Neuronal stem cell (in vitro differentiated cells): ENCODE results near the gene RRAGC.

Source experiments
- DNase-seq: peaks from one replicate; pipeline ENCODE4 v3.0.0-alpha.2; 2013; ENCODE audit warnings: low spot score
- H2AFZ ChIP-seq: one replicate; pipeline ENCODE4 v1.6.1; 2013; ENCODE audit warnings: mild to moderate bottlenecking, low read length, inconsistent platforms
- H2AK5ac ChIP-seq: 2 replicates; pipeline ENCODE4 v1.6.1; 2013; ENCODE audit warnings: low read depth, mild to moderate bottlenecking, inconsistent platforms, low read length, moderate library complexity, mixed read lengths
- H2BK120ac ChIP-seq: 2 replicates; pipeline ENCODE4 v1.6.1; 2013; ENCODE audit warnings: low read depth, mild to moderate bottlenecking, inconsistent platforms, low read length, moderate library complexity, mixed read lengths
- H2BK12ac ChIP-seq: one replicate; pipeline ENCODE4 v1.6.1; 2013; ENCODE audit warnings: low read length, inconsistent platforms
- H2BK15ac ChIP-seq: 2 replicates; pipeline ENCODE4 v1.6.1; 2013; ENCODE audit warnings: mild to moderate bottlenecking, low read length, inconsistent platforms, mixed read lengths
- H2BK5ac ChIP-seq: one replicate; pipeline ENCODE4 v1.6.1; 2013; ENCODE audit warnings: inconsistent platforms, mild to moderate bottlenecking, low read length, moderate library complexity
- H3K14ac ChIP-seq: one replicate; pipeline ENCODE4 v1.6.1; 2013; ENCODE audit warnings: low read length, inconsistent platforms
- H3K18ac ChIP-seq: 2 replicates; pipeline ENCODE4 v1.6.1; 2013; ENCODE audit warnings: low read length, inconsistent platforms
- H3K23ac ChIP-seq: 2 replicates; pipeline ENCODE4 v1.6.1; 2013; ENCODE audit warnings: low read depth, mild to moderate bottlenecking, mixed read lengths, low read length, inconsistent platforms; ENCODE audit not compliant: poor library complexity
- H3K27ac ChIP-seq: replicated peaks from 3 replicates; pipeline ENCODE4 v1.5.1; 2013; ENCODE audit warnings: low read length, inconsistent platforms
- H3K27me3 ChIP-seq, 3 experiments: 2 replicates each; pipeline ENCODE4 v1.6.1; 2013; ENCODE audit warnings: low read length in 3 of 3, mild to moderate bottlenecking in 2 of 3, inconsistent platforms in 1 of 3, low read depth in 1 of 3, mixed read lengths in 1 of 3, moderate library complexity in 1 of 3; ENCODE audit not compliant: control insufficient read depth in 3 of 3, insufficient read depth in 3 of 3
- H3K36me3 ChIP-seq, 2 donors: replicated peaks in 1 of 2; 2 replicates each; pipeline ENCODE4 v1.6.1; 2013; ENCODE audit warnings: low read length in 2 of 2; ENCODE audit not compliant: control insufficient read depth in 2 of 2, insufficient read depth in 2 of 2
- H3K4ac ChIP-seq: 2 replicates; pipeline ENCODE4 v1.6.1; 2013; ENCODE audit warnings: inconsistent platforms, mild to moderate bottlenecking, low read length, moderate library complexity
- H3K4me1 ChIP-seq, 2 donors: 1 replicate in 1 of 2; 2 replicates in 1 of 2; pipeline ENCODE4 v1.6.1; 2013; ENCODE audit warnings: low read length in 2 of 2, low read depth in 1 of 2; ENCODE audit not compliant: control insufficient read depth in 2 of 2, insufficient read depth in 1 of 2
- H3K4me2 ChIP-seq: one replicate; pipeline ENCODE4 v1.6.1; 2013; ENCODE audit warnings: mild to moderate bottlenecking, low read length, inconsistent platforms; ENCODE audit not compliant: insufficient read depth, poor library complexity, severe bottlenecking
- H3K4me3 ChIP-seq, 2 donors: 2 replicates each; pipeline ENCODE4 v1.5.1; 2013; ENCODE audit warnings: low read length in 2 of 2, mild to moderate bottlenecking in 2 of 2, inconsistent platforms in 1 of 2, moderate library complexity in 1 of 2
- H3K79me1 ChIP-seq: one replicate; pipeline ENCODE4 v1.6.1; 2013; ENCODE audit warnings: low read depth, mild to moderate bottlenecking, inconsistent platforms, low read length, moderate library complexity
- H3K9ac ChIP-seq: one replicate; pipeline ENCODE4 v1.6.1; 2013; ENCODE audit warnings: mild to moderate bottlenecking, low read depth, low read length, inconsistent platforms; ENCODE audit not compliant: poor library complexity
- H3K9me3 ChIP-seq, 2 donors: replicated peaks in 1 of 2; 2 replicates each; pipeline versions ENCODE3 to v1.6.1; 2013; ENCODE audit warnings: low read length in 2 of 2, mild to moderate bottlenecking in 2 of 2, inconsistent platforms in 1 of 2, low read depth in 1 of 2, mixed read lengths in 1 of 2, moderate library complexity in 1 of 2; ENCODE audit not compliant: control insufficient read depth in 2 of 2, insufficient read depth in 1 of 2
- H4K8ac ChIP-seq: one replicate; pipeline ENCODE4 v1.6.1; 2013; ENCODE audit warnings: low read depth, mild to moderate bottlenecking, inconsistent platforms, low read length, moderate library complexity
- H4K91ac ChIP-seq: one replicate; pipeline ENCODE4 v1.6.1; 2013; ENCODE audit warnings: low read length, low read depth, mild to moderate bottlenecking, inconsistent platforms; ENCODE audit not compliant: poor library complexity
- WGBS, 2 donors: extraction: QIAGEN DNeasy Blood & Tissue Kit; methylation state at CpG; one replicate each; pipeline ENCODE4 v1.1.7; 2013; ENCODE audit warnings: missing lambda C conversion rate in 2 of 2, mixed read lengths in 1 of 2; ENCODE audit not compliant: insufficient read length in 2 of 2, insufficient replicate concordance in 1 of 2; ENCODE audit errors: extremely low coverage in 2 of 2; 5-methylcytosine and 5-hydroxymethylcytosine counted together

Gene RRAGC

DNA sequence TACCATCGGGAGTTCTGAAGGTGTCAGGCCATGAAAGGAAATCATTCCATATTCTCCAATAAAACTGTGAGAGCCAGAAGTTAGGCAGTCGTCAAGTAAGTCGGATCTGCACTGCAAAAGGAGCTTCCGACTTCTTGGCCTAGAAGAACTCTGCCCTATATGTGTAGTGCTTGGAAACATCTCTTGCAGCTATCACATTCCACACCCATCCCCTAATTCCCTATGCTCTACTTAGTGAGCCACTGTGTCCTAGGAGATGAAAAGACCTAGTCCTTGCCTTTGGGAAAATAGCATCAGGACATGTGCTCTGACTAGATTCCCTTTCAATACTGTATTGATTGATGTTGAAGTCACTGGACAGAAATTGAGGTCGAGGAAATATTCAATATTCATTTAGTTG lies 30.0 kb upstream of the RRAGC start:
- Histone ChIP-seq H3K18ac (no peak overlapping the region), H3K27me3 (no peaks in the 10 kb centered on the region), H2AK5ac (no peak overlapping the region), H3K4ac (no peak overlapping the region), H3K9me3 (no peaks in the 10 kb centered on the region), H3K4me3 (no peak overlapping the region), H2BK12ac (no peak overlapping the region), H3K14ac (no peak overlapping the region), H3K27ac (no peak overlapping the region), H3K4me1 (no peaks in the 10 kb centered on the region), H4K91ac (no peak overlapping the region), H2AFZ (no peak overlapping the region), H4K8ac (no peak overlapping the region), H3K4me2 (no peak overlapping the region), H2BK120ac (no peak overlapping the region), H3K23ac (no peak overlapping the region), H2BK15ac (no peak overlapping the region), H3K79me1 (peaks cover 1% of the 10 kb centered on the region), H3K36me3 (no peaks in the 10 kb centered on the region), H3K9ac (no peak overlapping the region), H2BK5ac (no peak overlapping the region)
- no peak for DNase-seq
- no CpG with 5 or more reads among the region's 5 CpGs for WGBS, 2 donors

DNA sequence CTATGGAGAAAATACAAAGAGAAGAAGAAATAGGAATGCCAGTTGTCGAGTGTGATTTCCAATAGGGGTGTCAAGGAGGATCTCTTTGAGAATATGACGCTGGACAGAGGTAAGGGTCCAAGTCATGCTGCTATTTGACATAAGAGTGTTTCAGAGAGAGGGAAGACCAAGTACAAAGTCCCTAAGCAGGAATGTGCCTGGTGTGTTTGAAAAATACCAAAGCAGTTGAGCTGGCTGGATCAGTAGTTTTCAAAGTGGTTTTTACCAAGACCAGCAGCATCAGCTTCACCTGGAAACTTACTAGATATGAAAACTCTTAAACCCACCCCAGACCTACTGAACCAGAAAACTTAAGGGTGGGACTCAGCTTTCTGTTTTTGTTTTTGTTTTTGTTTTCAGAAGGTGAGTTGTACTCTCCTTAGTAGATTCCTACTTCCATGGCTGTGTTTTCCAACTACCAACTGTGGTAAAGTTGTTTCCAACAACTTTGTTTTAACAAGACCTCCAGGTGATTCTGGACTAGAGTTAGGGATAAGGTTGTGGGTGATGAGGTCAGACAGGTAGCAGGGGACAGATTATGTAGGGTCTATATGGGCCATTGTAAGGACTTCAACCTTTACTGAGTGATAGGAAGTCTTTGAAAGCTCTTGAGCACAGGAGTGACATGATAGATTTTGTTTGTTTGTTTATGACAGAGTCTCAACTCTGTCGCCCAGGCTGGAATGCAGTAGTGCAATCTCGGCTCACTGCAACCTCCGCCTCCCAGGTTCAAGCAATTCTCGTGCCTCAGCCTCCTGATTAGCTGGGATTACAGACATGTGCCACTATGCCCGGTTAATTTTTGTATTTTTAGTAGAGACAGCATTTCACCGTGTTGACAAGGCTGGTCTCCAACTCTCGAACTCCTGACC lies 29.1 kb upstream of the RRAGC start:
- no peak overlapping the region for H3K23ac ChIP-seq
- H3K9me3 ChIP-seq = no peaks in the 10 kb centered on the region
- no CpG with 5 or more reads among the region's 9 CpGs for WGBS, 2 donors
- H3K18ac ChIP-seq = no peak overlapping the region
- H2BK15ac ChIP-seq = no peak overlapping the region
- no peak overlapping the region for H2AFZ ChIP-seq
- no peak overlapping the region for H2BK120ac ChIP-seq
- H3K4me3 ChIP-seq = no peak overlapping the region
- H3K4me1 ChIP-seq = no peaks in the 10 kb centered on the region
- no peak overlapping the region for H2BK12ac ChIP-seq
- H3K14ac ChIP-seq = no peak overlapping the region
- H4K8ac ChIP-seq = no peak overlapping the region
- H2BK5ac ChIP-seq = no peak overlapping the region
- H3K79me1 ChIP-seq = peaks cover 1% of the 10 kb centered on the region
- no peaks in the 10 kb centered on the region for H3K27me3 ChIP-seq
- no peak overlapping the region for H3K27ac ChIP-seq
- no peak for DNase-seq
- no peak overlapping the region for H3K4me2 ChIP-seq
- H3K9ac ChIP-seq = no peak overlapping the region
- H3K4ac ChIP-seq = no peak overlapping the region
- H2AK5ac ChIP-seq = no peak overlapping the region
- no peak overlapping the region for H4K91ac ChIP-seq
- no peaks in the 10 kb centered on the region for H3K36me3 ChIP-seq

DNA sequence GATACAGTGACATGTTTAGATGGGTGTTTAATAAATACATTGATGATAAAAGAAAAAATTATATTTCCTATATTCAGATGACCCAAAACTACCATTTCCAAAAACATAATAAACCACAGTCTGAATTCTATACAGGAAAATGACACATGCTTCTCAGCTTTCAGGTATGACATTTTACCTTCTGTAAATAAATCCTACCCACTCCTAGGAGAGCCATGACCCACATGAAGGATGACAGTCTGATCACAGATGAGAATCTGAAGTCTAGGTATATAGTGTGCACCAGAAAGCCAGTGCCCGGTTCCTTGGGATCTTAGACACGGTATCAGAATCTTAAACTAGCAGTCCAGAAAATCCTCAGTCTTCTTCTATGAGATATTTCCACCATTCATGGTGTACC lies 25.5 kb upstream of the RRAGC start:
- Histone ChIP-seq H3K9ac (no peak overlapping the region), H2BK5ac (no peak overlapping the region), H3K18ac (no peak overlapping the region), H3K27me3 (no peaks in the 10 kb centered on the region), H3K4me1 (no peaks in the 10 kb centered on the region), H4K8ac (no peak overlapping the region), H3K9me3 (no peaks in the 10 kb centered on the region), H2BK12ac (no peak overlapping the region), H3K79me1 (peaks cover 1% of the 10 kb centered on the region), H3K4ac (no peak overlapping the region), H2AK5ac (no peak overlapping the region), H3K23ac (no peak overlapping the region), H3K4me3 (no peak overlapping the region), H2AFZ (no peak overlapping the region), H3K4me2 (no peak overlapping the region), H3K27ac (no peak overlapping the region), H3K14ac (no peak overlapping the region), H4K91ac (no peak overlapping the region), H3K36me3 (no peaks in the 10 kb centered on the region), H2BK15ac (no peak overlapping the region), H2BK120ac (no peak overlapping the region)
- DNase-seq = no peak
- WGBS, 2 donors = no CpG with 5 or more reads among the region's 2 CpGs

DNA sequence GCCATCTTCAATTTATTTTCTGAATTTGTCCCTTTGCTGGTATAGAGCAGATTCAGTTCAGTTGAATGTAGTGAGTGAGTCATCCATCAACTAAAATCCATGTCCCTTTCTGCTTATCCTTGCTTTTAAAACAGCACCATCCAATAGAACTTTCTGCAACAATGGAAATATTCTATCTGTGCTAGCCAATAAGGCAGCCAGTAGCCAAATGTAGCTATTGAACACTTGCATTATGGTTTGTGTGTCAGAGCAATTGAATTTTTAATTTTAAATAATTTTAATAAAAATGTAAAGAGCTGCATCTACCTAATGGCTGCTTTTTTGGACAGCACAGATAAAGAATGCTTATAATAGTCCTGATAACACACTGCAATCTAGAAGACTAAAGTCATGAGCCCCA lies 21.9 kb upstream of the RRAGC start, which contains the start of gene GJA9:
Gene GJA9 (minus strand): TSS at position 101 of the 400 bp plus-strand sequence. CDS start 5,489 bp downstream, outside the sequence.
- Histone ChIP-seq H2BK120ac (no peak within 1 kb of the TSS), H3K9ac (no peak within 1 kb of the TSS), H3K4ac (no peak within 1 kb of the TSS), H3K36me3 (no peaks in the 10 kb centered on the region), H2AFZ (no peak within 1 kb of the TSS), H4K8ac (no peak within 1 kb of the TSS), H3K27ac (no peak within 1 kb of the TSS), H3K18ac (no peak within 1 kb of the TSS), H3K9me3 (no peaks in the 10 kb centered on the region), H3K14ac (no peak within 1 kb of the TSS), H2BK12ac (no peak within 1 kb of the TSS), H3K4me3 (no peak within 1 kb of the TSS), H3K4me2 (no peak within 1 kb of the TSS), H3K27me3 (no peaks in the 10 kb centered on the region), H3K23ac (no peak within 1 kb of the TSS), H3K79me1 (peaks cover 3% of the 10 kb centered on the region), H2BK5ac (no peak within 1 kb of the TSS), H4K91ac (no peak within 1 kb of the TSS), H2BK15ac (no peak within 1 kb of the TSS), H3K4me1 (no peaks in the 10 kb centered on the region), H2AK5ac (no peak within 1 kb of the TSS)
- DNase-seq = no peak
